Stimulated activated CD4-positive, alpha-beta T cell treated with anti-CD3 and anti-CD28 coated beads, Interleukin-15, amount 100 ng/mL, for 1 hour (primary cell): ENCODE results near the gene MUTYH.
"Not testable (repeated sequence)": the region's sequence is repeated elsewhere in the genome, so short reads cannot be mapped to it uniquely, and the experiment has no call there.

Experiments
- DNase-seq, 2 donors: peaks; one replicate each; pipeline ENCODE4 v3.0.0-alpha.2; 2020; ENCODE audit warnings: low read depth in 1 of 2, low spot score in 1 of 2

Gene MUTYH

DNA sequence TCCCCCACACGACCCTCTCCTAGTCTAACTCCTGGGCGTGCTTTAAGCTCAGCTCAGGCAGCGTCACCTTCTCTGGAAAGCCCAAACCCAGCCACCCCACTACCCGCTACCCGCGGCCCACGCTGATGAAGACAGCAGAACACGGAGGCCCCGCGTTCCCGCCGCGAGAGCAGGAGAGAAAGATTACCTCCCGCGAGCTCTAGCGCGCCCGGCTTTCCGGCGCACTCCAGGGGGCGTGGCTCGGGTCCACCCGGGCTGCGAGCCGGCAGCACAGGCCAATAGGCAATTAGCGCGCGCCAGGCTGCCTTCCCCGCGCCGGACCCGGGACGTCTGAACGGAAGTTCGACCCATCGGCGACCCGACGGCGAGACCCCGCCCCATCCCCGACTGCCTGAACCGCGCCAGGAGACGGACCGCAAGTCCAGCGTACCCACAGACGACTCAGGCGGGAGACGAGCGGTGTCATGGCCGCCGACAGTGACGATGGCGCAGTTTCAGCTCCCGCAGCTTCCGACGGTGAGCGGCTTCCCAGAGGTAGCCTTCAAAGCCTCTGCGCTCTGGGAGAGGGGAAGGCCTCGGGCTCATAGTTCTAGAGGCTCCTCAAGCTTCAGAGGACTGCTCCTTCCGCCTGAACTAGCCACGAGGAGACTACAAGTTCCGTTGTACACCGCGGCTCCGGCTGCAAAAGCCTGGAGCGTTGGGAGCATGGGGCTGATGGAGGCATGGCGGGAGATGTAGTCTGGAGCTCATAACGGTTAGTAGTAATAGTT lies at the start of gene MUTYH, which contains the start of gene TOE1:
Gene MUTYH, minus strand, starts transcription at position 652 of the 770 bp plus-strand sequence. CDS start 5,935 bp downstream, outside the sequence.
Gene TOE1, plus strand, starts transcription at position 382 of the 770 bp plus-strand sequence. Its CDS starts 83 bp downstream, at position 465.
- DNase-seq: peak; percentile 84 to 89

- DNase-seq: no peak
Observed at GRCh38 chr1:45386219-45386618, 46.0 kb upstream of the MUTYH start.

- no peak for DNase-seq
Observed at GRCh38 chr1:45385302-45385701, 45.1 kb upstream of the MUTYH start.

DNA sequence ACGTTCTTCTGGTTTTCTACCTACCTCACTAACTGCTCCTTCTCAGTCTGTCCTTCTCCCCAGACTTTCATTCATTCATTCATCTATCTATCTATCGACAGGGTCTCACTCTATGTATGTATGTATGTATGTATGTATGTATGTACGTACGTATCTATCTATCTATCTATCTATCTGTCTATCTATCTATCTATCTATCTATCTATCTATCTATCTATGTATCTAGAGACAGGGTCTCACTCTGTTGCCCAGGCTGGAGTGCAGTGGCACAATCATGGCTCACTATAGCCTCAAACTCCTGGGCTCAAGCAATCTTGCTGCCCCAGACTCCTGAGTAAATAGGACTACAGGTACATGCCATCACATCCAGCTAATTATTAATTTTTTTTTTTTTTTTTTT lies 44.0 kb upstream of the MUTYH start:
- DNase-seq: not testable (repeated sequence)

DNA sequence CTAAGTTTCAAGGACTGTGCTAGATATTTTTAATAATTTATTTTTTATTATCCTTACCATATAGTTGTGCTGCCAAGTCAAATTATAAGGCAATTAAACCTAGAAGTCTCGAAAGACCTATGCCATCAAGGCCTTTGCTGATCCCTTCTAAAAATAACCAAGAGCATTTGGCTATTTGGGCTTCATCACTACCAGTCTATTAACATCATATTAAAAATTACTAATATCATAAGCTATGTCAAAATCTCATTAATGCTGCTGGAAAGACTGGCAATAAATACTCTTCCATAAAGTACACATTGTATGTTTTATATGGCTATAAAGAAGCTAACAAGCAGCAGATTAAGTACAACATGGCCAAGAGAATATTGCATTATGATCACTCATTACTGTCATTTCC lies 43.0 kb upstream of the MUTYH start:
- DNase-seq: no peak

DNA sequence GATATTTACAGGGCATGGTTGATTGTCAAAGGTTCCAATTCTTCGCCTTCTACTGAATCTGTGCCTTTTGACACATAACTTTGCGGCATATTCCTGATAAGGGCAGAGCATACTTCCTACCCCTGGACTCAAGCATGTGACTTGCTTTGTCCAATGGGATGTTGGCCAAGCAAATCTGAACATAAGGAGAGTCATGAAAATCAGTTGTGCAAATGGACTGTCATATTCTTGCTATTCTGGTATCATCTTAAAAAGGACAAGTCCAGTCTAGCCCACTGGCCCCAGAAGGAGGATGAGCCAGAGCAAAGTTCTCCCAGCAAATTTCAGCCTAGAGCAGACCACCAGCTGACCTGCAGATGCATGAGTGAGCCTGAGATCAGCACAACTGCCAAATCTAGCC lies 41.0 kb upstream of the MUTYH start:
- DNase-seq: no peak

DNA sequence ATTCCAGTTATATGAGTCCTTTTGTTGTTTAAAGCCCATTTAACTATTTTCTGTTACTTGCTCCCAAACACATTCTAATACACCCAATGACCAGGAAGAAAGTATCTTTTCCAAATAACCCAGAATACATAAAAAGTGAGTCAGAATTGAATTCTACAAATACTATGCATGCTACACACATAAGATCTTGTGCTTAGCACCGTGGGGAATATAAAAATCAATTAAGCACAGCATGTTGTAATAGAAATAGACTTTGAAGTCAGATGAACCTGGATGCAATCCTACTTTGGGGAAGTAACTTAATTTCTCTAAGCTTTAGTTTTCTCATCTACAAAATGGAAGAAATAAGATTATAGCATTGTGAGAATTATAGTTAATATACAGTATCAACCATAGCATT lies 40.5 kb upstream of the MUTYH start:
- no peak for DNase-seq

DNA sequence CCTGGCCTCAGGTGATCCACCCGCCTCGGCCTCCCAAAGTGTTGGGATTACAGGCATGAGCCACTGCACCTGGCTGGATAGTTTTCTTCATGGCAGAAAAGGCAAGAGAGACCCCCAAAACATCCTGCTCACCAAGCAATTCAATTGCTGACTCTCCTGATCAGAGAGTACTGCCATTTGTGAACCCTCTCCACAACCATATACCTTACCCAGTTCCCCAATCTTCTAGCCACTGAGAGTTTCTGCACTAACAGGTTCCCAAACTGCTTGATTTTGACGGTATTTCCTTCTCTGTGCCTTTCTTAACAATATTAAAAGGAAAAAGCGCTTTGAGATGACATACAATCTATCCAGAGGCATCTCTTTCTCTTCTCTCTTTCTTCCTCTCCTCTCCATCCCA lies 39.9 kb upstream of the MUTYH start:
- DNase-seq: no peak

DNA sequence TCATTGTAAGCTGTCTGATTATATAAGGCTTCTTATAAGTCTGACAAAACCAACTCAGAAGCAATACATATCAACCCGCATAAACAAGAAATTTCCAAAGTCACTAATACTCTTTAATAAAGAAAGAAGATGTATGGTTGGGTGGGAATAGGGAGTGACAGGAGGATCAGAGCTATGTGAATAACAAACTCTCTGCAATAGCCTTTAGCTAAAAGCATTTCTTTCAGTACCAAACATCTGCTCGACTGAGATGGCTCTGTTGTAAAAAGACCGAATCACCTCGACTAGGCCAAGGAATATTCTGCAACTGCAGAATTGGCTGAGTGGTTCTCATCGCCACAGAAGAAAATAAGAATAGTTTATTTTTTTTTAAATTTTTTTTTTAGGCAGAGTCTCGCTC lies 39.3 kb upstream of the MUTYH start:
- DNase-seq: no peak

GRCh38 chr1:45378184-45378583 lies 37.9 kb upstream of the MUTYH start:
- no peak for DNase-seq

DNA sequence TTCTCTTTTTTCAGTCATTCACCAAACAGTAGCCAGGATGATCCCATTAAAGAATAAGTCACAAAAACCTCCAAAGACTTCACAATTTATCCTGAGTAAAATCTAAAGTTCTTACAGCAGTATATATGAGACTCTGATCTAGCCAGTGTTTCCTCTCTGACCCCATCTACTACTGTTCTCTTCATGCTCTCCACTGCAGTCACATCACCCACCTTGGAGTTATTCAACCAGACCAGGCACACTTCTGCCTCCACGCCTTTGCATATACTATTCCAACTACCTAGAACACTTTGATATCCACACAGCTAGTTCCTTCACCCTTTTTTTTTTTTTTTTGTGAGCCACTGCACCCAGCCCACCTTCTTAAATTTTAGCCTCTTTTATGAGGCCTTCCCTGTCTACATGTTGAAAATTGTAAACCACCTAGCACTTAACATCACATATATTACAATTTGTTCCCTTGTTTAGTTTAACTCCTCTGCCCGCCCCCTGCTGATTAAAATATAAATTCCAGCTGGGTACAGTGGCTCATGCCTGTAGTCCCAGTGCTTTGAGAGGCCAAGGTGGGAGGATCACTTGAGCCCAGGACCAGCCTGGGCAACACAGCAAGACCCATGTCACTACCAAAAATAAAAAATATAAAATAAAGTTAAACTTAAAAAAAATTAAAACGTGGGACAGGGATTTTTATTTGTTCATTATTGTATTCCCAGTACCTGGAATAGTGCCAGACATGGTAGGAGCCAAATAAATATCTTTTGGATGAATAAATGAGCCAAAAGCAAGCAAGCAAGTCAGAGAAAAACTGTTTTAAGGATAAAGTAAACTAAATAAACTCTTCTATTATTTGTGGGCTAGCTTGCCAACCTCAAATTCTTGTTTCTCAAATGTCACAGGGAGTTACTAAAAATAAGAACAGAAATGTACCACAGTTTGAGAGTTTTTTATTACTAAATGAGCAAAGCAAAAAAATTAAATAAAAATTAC lies 35.2 kb upstream of the MUTYH start:
- DNase-seq: no peak

- DNase-seq: no peak
Observed at GRCh38 chr1:45373573-45373972, 33.3 kb upstream of the MUTYH start.

- no peak for DNase-seq
Observed at GRCh38 chr1:45370575-45370974, 30.3 kb upstream of the MUTYH start.

- DNase-seq: no peak
Observed at GRCh38 chr1:45365051-45365450, 24.8 kb upstream of the MUTYH start.

DNA sequence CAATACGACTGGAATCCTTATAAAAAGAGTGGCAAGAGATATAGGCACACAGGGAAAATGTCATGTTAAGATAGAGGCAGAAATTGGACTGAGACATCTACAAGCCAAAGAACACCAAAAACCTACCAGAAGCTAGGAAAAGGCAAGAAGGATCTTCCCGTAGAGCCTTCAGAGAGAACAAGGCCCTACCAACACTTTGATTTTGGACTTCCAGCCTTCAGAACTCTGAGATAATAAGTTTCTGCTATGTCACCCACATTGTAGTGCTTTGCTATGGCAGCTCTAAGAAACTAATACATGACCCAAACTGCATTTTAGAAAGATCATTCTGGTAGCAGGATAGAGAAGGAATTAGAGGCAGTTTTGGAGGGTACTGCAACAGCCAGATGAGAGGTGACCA lies 24.1 kb upstream of the MUTYH start:
- no peak for DNase-seq

DNA sequence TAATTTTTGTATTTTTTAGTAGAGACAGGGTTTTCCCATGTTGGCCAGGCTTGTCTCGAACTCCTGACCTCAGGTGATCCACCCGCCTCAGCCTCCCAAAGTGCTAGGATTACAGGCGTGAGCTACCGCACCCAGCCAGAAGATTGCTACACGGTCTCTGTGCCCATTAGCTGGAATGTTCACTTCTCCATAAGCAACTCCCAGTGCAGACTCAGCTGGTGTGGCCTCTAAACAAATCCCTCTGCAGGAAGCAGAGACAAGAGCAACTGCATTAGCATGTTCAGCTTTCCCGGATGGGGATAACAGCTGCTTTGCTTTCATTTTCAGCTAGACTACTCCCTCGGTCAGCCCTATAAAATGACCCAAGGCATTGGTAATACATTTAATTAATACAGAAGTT lies 20.7 kb upstream of the MUTYH start:
- DNase-seq: not testable (repeated sequence)

DNA sequence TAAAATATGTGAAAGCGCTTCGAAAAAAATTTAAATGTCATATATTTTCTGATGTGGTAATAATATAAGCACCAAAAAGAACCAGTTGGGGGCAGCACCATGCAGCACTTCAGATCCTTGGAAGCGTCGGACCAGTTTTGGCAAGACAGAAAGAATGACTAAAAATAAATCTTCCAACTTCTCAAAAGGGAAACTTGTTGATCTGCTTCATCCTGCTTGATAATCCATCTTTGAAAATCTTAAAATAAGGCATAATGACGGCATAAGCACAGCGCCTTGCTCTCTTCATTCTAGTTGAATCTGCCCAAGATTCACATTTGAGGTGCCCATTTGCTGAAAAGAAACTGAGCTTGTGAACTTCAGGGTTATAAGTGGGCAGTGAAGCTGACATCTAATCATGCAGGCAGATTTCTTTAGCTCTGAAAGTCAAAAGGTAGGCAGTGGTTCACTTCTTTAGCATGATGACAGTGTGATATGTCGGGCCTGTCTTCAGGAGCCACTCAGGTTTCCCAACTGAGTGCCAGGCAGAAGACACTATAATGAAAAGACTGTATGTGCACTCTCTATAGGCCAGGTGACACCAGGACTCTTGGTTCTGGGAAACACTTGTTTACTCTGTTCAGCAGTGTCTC lies 19.8 kb upstream of the MUTYH start:
- DNase-seq: no peak

DNA sequence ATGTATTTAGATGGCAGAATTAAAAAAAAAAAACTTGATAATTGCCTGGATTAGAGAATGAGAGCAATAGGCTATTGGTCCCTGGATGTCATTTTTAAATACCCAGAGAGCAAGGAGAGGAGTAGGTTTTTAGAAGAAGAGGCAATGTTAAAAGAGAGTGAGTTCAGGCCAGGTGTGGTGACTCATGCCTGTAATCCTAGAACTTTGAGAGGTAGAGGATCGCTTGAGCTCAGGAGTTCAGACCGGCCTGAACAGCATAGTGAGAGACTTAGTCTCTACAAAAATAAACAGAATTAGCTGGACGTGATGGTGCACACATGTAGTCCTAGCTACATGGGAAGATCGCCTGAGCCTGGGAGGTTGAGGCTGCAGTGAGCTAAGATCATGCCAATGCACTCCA lies 15.9 kb upstream of the MUTYH start:
- DNase-seq: no peak

DNA sequence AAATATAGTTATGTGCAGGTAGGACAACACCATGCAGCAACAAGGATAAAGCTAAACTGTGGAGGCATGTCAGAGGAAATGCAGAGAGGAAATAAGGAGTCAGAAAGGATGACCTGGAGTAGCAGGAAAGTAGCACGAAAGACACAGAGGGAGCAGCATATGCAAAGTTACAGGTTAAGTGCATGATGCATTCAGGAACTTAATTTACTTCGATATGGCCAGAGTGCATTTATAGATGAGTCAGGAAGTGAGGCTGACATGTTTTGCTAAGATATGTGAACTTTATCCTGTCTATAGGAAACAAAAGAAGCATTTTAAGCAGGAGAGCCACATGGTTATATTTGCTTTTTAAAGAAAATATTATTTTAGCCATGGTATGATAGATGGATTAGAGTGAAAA lies 15.4 kb upstream of the MUTYH start:
- no peak for DNase-seq

DNA sequence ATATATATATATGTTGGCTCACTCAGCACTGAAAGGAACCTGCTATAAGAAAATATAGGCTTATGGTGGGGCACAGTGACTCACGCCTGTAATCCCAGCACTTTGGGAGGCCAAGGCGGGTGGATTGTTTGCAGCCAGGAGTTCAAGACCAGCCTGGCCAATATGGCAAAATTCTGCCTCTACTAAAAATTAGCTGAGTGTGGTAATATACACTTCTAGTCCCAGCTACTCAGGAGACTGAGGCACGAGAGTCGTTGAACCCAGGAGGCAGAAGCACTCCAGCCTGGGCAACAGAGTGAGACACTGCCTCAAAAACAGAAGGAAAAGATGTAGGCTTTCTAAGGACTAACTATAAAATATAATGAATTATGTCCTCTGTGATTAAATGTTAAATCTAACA lies 14.6 kb upstream of the MUTYH start:
- no peak for DNase-seq

- no peak for DNase-seq
Observed at GRCh38 chr1:45353685-45354084, 13.4 kb upstream of the MUTYH start.

- DNase-seq: no peak
Observed at GRCh38 chr1:45351508-45351907, 11.3 kb upstream of the MUTYH start.
